ENCODE results near the gene HNRNPD. TPM values are rescaled to one million over a fixed set of nuclear protein-coding genes. Genes with fewer than 3 reads are reported as not detected.
"Not testable (repeated sequence)": the region's sequence is repeated elsewhere in the genome, so short reads cannot be mapped to it uniquely, and the experiment has no call there.

HNRNPD gene
- total RNA-seq, 1 donor from 2014 or later, result 344 TPM

- no peak overlapping the region for H3K27ac Mint-ChIP-seq
- no peak for TF ChIP-seq CTCF (IDR thresholded peaks at IDR 0.05; ENCODE audit: unreplicated experiment)
- DNase-seq (ENCODE audit: low spot score in 2 of 2, unreplicated experiment in 2 of 2), result no peak
- no peak overlapping the region for H3K4me3 Mint-ChIP-seq
- no peaks in the 10 kb centered on the region for H3K27me3 Mint-ChIP-seq (ENCODE audit: low read depth)
- peaks cover 7% of the 10 kb centered on the region for H3K36me3 Mint-ChIP-seq
- peaks cover 18% of the 10 kb centered on the region for H3K9me3 Mint-ChIP-seq
- H3K4me1 Mint-ChIP-seq, result no peaks in the 10 kb centered on the region
These were observed 14.6 kb upstream of the HNRNPD start for GRCh38 chr4:82388405-82388804.

GRCh38 chr4:82386312-82386711 lies 12.5 kb upstream of the HNRNPD start:
- not testable (repeated sequence) for H3K4me3 Mint-ChIP-seq; H3K27ac Mint-ChIP-seq; H3K27me3 Mint-ChIP-seq (ENCODE audit: low read depth); H3K4me1 Mint-ChIP-seq; DNase-seq (ENCODE audit: low spot score in 2 of 2, unreplicated experiment in 2 of 2); H3K36me3 Mint-ChIP-seq
- H3K9me3 Mint-ChIP-seq, result peaks cover 18% of the 10 kb centered on the region

GRCh38 chr4:82382751-82383150 lies 9.0 kb upstream of the HNRNPD start:
- peaks cover 8% of the 10 kb centered on the region for H3K36me3 Mint-ChIP-seq
- no peak overlapping the region for H3K27ac Mint-ChIP-seq
- no peak overlapping the region for H3K4me3 Mint-ChIP-seq
- peaks cover 4% of the 10 kb centered on the region for H3K4me1 Mint-ChIP-seq
- DNase-seq (ENCODE audit: low spot score in 2 of 2, unreplicated experiment in 2 of 2), result no peak
- H3K9me3 Mint-ChIP-seq, result peaks cover 19% of the 10 kb centered on the region
- no peaks in the 10 kb centered on the region for H3K27me3 Mint-ChIP-seq (ENCODE audit: low read depth)
- no peak for TF ChIP-seq CTCF (IDR thresholded peaks at IDR 0.05; ENCODE audit: unreplicated experiment)

GRCh38 chr4:82381661-82382296 lies 8.0 kb upstream of the HNRNPD start:
- Mint-ChIP-seq H3K36me3 (peaks cover 9% of the 10 kb centered on the region), H3K9me3 (peaks cover 20% of the 10 kb centered on the region), H3K4me1 (peaks cover 4% of the 10 kb centered on the region), H3K4me3 (no peak overlapping the region), H3K27me3 (ENCODE audit: low read depth) (no peaks in the 10 kb centered on the region), H3K27ac (no peak overlapping the region)
- no peak for TF ChIP-seq CTCF (IDR thresholded peaks at IDR 0.05; ENCODE audit: unreplicated experiment)
- no peak for DNase-seq (ENCODE audit: low spot score in 2 of 2, unreplicated experiment in 2 of 2)

GRCh38 chr4:82381235-82381634 lies 7.4 kb upstream of the HNRNPD start:
- TF ChIP-seq CTCF (IDR thresholded peaks at IDR 0.05; ENCODE audit: unreplicated experiment), result no peak
- Mint-ChIP-seq H3K4me1 (peaks cover 8% of the 10 kb centered on the region), H3K9me3 (peaks cover 20% of the 10 kb centered on the region), H3K36me3 (peaks cover 11% of the 10 kb centered on the region), H3K27me3 (ENCODE audit: low read depth) (no peaks in the 10 kb centered on the region), H3K4me3 (no peak overlapping the region), H3K27ac (no peak overlapping the region)
- DNase-seq (ENCODE audit: low spot score in 2 of 2, unreplicated experiment in 2 of 2), result no peak

- DNase-seq (ENCODE audit: low spot score in 2 of 2, unreplicated experiment in 2 of 2), result no peak
- Mint-ChIP-seq H3K4me3 (no peak overlapping the region), H3K9me3 (peaks cover 18% of the 10 kb centered on the region), H3K27me3 (ENCODE audit: low read depth) (no peaks in the 10 kb centered on the region), H3K4me1 (peaks cover 12% of the 10 kb centered on the region), H3K36me3 (peaks cover 11% of the 10 kb centered on the region), H3K27ac (no peak overlapping the region)
- TF ChIP-seq CTCF (IDR thresholded peaks at IDR 0.05; ENCODE audit: unreplicated experiment), result no peak
These were observed 7.0 kb upstream of the HNRNPD start for GRCh38 chr4:82380831-82381230.

All from mesothelial cell of epicardium (in vitro differentiated cells).